SK-N-SH (cell line): Measurements from ENCODE around the gene PANX2.

Source experiments
- CTCF ChIP-seq: fragments of 200-600 bp; sonication (generic); IDR thresholded peaks from 2 replicates; pipeline ENCODE4 v1.6.1; 2017; ENCODE audit warnings: antibody characterized with exemption, mild to moderate bottlenecking, moderate library complexity
- EP300 ChIP-seq, 2 experiments: IDR thresholded peaks; 2 replicates each; pipeline versions ENCODE4 v1.4.0 to v1.6.1; 2012; ENCODE audit warnings: borderline replicate concordance in 1 of 2, low read depth in 1 of 2, low read length in 1 of 2
- EZH2phosphoT487 ChIP-seq: fragments of 200-600 bp; sonication (generic); IDR thresholded peaks from 2 replicates; pipeline ENCODE4 v1.6.1; 2017; ENCODE audit warnings: low read depth, mixed run types, mild to moderate bottlenecking, antibody characterized with exemption, moderate library complexity, borderline replicate concordance
- FOXM1 ChIP-seq: IDR thresholded peaks from 2 replicates; pipeline ENCODE4 v1.4.0; 2012; ENCODE audit warnings: low read depth, mild to moderate bottlenecking
- JUND ChIP-seq: IDR thresholded peaks from 2 replicates; pipeline ENCODE4 v1.4.0; 2012
- MAX ChIP-seq: IDR thresholded peaks from 2 replicates; pipeline ENCODE4 v1.4.0; 2012; ENCODE audit warnings: low read depth
- NFIC ChIP-seq: IDR thresholded peaks from 2 replicates; pipeline ENCODE4 v1.4.0; 2012; ENCODE audit warnings: borderline replicate concordance
- RCOR1 ChIP-seq: fragments of 150-350 bp; IDR thresholded peaks from 2 replicates; pipeline ENCODE4 v1.6.1; 2017; ENCODE audit warnings: antibody characterized with exemption, low read length
- TCF12 ChIP-seq: IDR thresholded peaks from 2 replicates; pipeline ENCODE4 v1.4.0; 2012

GRCh38 chr22:50179937-50180726 is 9.6 kb downstream of the PANX2 start:
- no peak for TF ChIP-seq CTCF
- no peak for TF ChIP-seq MAX
- no peak for TF ChIP-seq RCOR1
- TF ChIP-seq EZH2phosphoT487, result no peak
- no peak for TF ChIP-seq JUND
- no peak for TF ChIP-seq NFIC
- TF ChIP-seq EP300 (IDR thresholded peaks at IDR 0.05; ENCODE audit: borderline replicate concordance in 1 of 2, low read depth in 1 of 2, low read length in 1 of 2), result no peak
- TF ChIP-seq TCF12, result no peak
- no peak for TF ChIP-seq FOXM1
